ENCODE results near the gene ZDHHC18.

Gene ZDHHC18

DNA sequence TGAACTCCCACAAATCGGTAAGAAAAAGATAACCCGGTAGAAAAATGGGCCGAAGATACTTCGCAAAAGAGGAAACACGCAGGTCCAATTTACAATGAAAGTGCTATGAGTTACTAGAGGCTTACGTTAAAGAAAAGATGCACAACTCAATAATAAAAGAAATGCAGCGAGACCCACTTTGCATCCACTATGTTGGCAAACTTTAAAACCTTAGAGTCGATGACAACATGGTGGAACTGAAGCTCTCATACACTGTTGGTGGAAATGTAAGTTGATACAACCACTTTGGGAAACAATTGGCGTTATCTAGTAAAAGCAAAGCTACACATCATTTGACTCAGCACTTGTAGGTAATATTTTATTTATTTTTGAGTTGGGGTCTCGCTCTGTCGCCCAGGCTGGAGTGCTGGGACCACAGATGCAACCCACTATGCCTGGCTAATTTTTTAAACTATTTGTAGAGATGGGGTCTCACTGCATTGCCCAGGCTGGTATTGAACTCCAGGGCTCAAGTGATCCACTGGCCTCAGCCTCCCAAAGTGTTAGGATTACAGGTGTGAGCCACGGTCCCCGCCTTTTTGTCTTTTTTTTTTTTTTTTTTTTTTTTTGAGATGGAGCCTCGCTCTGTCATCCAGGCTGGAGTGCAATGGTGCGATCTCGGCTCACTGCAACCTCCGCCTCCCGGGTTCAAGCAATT is 74.5 kb downstream of the ZDHHC18 start:
- DNase-seq = no peak

All from stimulated activated naive CD4-positive, alpha-beta T cell (primary cell).